ENCODE results near the gene AMDHD2. TPM values are rescaled to one million over a fixed set of nuclear protein-coding genes. Genes with fewer than 3 reads are reported as not detected.
A peak's percentile ranks its signal among the peaks of the same experiment; 100 is the strongest.

Gene AMDHD2
- total and polyA plus RNA-seq, 2 of the 13 experiments (the other 11 are each of a cell fraction or from before 2014, with no cell fraction given), result 33.5 to 39.1 TPM

GRCh38 chr16:2484898-2485508, 35.2 kb upstream of the AMDHD2 start (continued):
- no peak for TF ChIP-seq ZHX1 (CRISPR knock-in tag; IDR thresholded peaks at IDR 0.05; ENCODE audit: low read depth)
- TF ChIP-seq ZNF776 (CRISPR knock-in tag; IDR thresholded peaks at IDR 0.05), result no peak
- TF ChIP-seq ZNF138 (CRISPR knock-in tag; IDR thresholded peaks at IDR 0.05; ENCODE audit: low read depth), result no peak
- 0 out of 2 replicates have a peak, but pooled peaks have one; percentile 33 for TF ChIP-seq TOPORS (CRISPR knock-in tag; IDR thresholded peaks at IDR 0.05)
- TF ChIP-seq KDM5A (IDR thresholded peaks at IDR 0.05; ENCODE audit: borderline replicate concordance, low read length), result no peak
- peak; percentile 94 to 95 for TF ChIP-seq NR2F1 (CRISPR knock-in tag; IDR thresholded peaks at IDR 0.05)
- TF ChIP-seq TIGD3 (CRISPR knock-in tag; IDR thresholded peaks at IDR 0.05; ENCODE audit: borderline replicate concordance), result no peak
- no peak for TF ChIP-seq IRF1 (CRISPR knock-in tag; IDR thresholded peaks at IDR 0.05; ENCODE audit: low read depth)
- peak; percentile 84; the same call in 1 of the 2 replicates for TF ChIP-seq ZNF607 (CRISPR knock-in tag; IDR thresholded peaks at IDR 0.05; ENCODE audit: borderline replicate concordance)
- no peak; the same call in 1 of the 2 replicates for TF ChIP-seq ZHX2 (IDR thresholded peaks at IDR 0.05; ENCODE audit: low read depth)
- no peak for TF ChIP-seq ZHX2 (CRISPR knock-in tag; IDR thresholded peaks at IDR 0.05; ENCODE audit: borderline replicate concordance)
- TF ChIP-seq REXO4 (CRISPR knock-in tag; IDR thresholded peaks at IDR 0.05; ENCODE audit: borderline replicate concordance), result no peak
- peak; percentile 68; the same call in 1 of the 2 replicates for TF ChIP-seq ZBTB43 (CRISPR knock-in tag; conservative IDR thresholded peaks at IDR 0.05)
- TF ChIP-seq CBX5 (CRISPR knock-in tag; IDR thresholded peaks at IDR 0.05; ENCODE audit: borderline replicate concordance), result peak; percentile 39; the same call in 1 of the 2 replicates
- no peak for TF ChIP-seq NBN (conservative IDR thresholded peaks at IDR 0.05)
- no peak for TF ChIP-seq DNMT1 (CRISPR knock-in tag; IDR thresholded peaks at IDR 0.05)
- no peak for TF ChIP-seq SETDB1 (CRISPR knock-in tag; IDR thresholded peaks at IDR 0.05; ENCODE audit: borderline replicate concordance)
